Muscle of leg (tissue), 11 donors: ENCODE measurements around the gene CNST. TPM values are rescaled to one million over a fixed set of nuclear protein-coding genes. Genes with fewer than 3 reads are reported as not detected.
"Not testable (repeated sequence)": the region's sequence is repeated elsewhere in the genome, so short reads cannot be mapped to it uniquely, and the experiment has no call there.

Experiments
- DNase-seq: peaks from one replicate; pipeline ENCODE4 v3.0.0; 2013
- H3K27ac ChIP-seq: one replicate; pipeline ENCODE4 v1.5.1; 2013; ENCODE audit warnings: mild to moderate bottlenecking, low read length, control low read depth
- H3K27me3 ChIP-seq: one replicate; pipeline ENCODE4 v1.6.1; 2013; ENCODE audit warnings: low read length; ENCODE audit not compliant: control insufficient read depth, insufficient read depth
- H3K36me3 ChIP-seq: one replicate; pipeline ENCODE4 v1.6.1; 2013; ENCODE audit warnings: low read length; ENCODE audit not compliant: control insufficient read depth, insufficient read depth
- H3K4me1 ChIP-seq: one replicate; pipeline ENCODE4 v1.6.1; 2013; ENCODE audit warnings: low read length; ENCODE audit not compliant: control insufficient read depth, insufficient read depth
- H3K4me3 ChIP-seq: one replicate; pipeline ENCODE4 v1.5.1; 2013; ENCODE audit warnings: low read length, control low read depth
- H3K9me3 ChIP-seq: replicated peaks from 2 replicates; pipeline ENCODE4 v1.6.1; 2013; ENCODE audit warnings: low read depth, low read length; ENCODE audit not compliant: control insufficient read depth
- WGBS: methylation state at CpG from one replicate; pipeline ENCODE4 v1.1.5; 2013; ENCODE audit warnings: missing lambda C conversion rate; ENCODE audit not compliant: insufficient coverage; 5-methylcytosine and 5-hydroxymethylcytosine counted together
- polyA plus RNA-seq, 8 donors: library from polyadenylated mRNA; unstranded; fragments of 120-200 nt; gene quantifications; one replicate each; pipeline versions ENCODE4 v1.2.1 to v1.2.3, GENCODE V29; 2013; ENCODE audit warnings: inconsistent platforms in 1 of 8, low replicate concordance in 1 of 8; ENCODE audit not compliant: insufficient read length in 8 of 8, insufficient read depth in 1 of 8
- total RNA-seq: library from RNA; stranded (reverse); fragments of 120-200 nt; gene quantifications from one replicate; pipeline ENCODE4 v1.2.4, GENCODE V29; 2013

The CNST gene
- total and polyA plus RNA-seq, 9 donors: 10.5 to 15.3 (median 13.0) TPM

- Histone ChIP-seq H3K27ac (no peak overlapping the region), H3K36me3 (peaks cover 9% of the 10 kb centered on the region), H3K27me3 (no peaks in the 10 kb centered on the region), H3K4me3 (no peak overlapping the region), H3K4me1 (peaks cover 5% of the 10 kb centered on the region), H3K9me3 (peaks cover 4% of the 10 kb centered on the region)
- peak; percentile 70 for DNase-seq
These were observed 26.4 kb downstream of the CNST start for GRCh38 chr1:246592695-246593094.

GRCh38 chr1:246595146-246595545 lies 28.9 kb downstream of the CNST start:
- peak; percentile 10 for DNase-seq
- Histone ChIP-seq H3K27ac (no peak overlapping the region), H3K27me3 (no peaks in the 10 kb centered on the region), H3K4me3 (no peak overlapping the region), H3K9me3 (peaks cover 2% of the 10 kb centered on the region), H3K4me1 (peaks cover 5% of the 10 kb centered on the region), H3K36me3 (peaks cover 9% of the 10 kb centered on the region)
- WGBS: 75% methylated on average over 3 of the region's 3 CpGs

- DNase-seq: peak; percentile 85
- Histone ChIP-seq H3K4me1 (peaks cover 5% of the 10 kb centered on the region), H3K4me3 (no peak overlapping the region), H3K27ac (peak overlapping the region; percentile 45), H3K9me3 (no peaks in the 10 kb centered on the region), H3K36me3 (peaks cover 7% of the 10 kb centered on the region), H3K27me3 (no peaks in the 10 kb centered on the region)
- WGBS: no CpG with 5 or more reads among the region's 5 CpGs
These were observed 31.1 kb downstream of the CNST start for GRCh38 chr1:246597340-246597739.

DNA sequence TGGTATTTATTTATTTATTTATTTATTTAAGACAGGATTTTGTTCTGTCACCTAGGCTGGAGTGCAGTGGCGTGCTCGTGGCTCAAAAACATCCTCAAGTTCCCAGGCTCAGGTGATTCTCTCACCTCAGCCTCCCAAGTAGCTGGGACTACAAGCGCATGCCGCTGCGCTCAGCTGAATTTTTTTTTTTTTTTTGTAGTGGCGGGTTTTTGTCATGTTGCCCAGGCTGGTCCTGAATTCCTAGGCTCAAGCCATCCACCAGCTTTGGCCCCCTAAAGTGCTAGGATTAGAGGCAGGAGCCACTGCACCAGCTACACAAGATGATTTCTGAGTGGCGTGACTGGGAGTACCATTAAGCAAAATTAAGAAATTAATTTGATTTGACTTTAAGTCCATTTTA lies 31.7 kb downstream of the CNST start:
- Histone ChIP-seq H3K4me1 (peaks cover 5% of the 10 kb centered on the region), H3K27me3 (no peaks in the 10 kb centered on the region), H3K36me3 (peaks cover 7% of the 10 kb centered on the region), H3K27ac (peak overlapping the region; percentile 45), H3K9me3 (no peaks in the 10 kb centered on the region), H3K4me3 (no peak overlapping the region)
- no CpG with 5 or more reads among the region's 7 CpGs for WGBS
- no peak for DNase-seq

- peaks cover 5% of the 10 kb centered on the region for H3K4me1 ChIP-seq
- H3K9me3 ChIP-seq: peaks cover 2% of the 10 kb centered on the region
- no peak for DNase-seq
- WGBS: 43% methylated on average over 2 of the region's 4 CpGs
- H3K36me3 ChIP-seq: peaks cover 4% of the 10 kb centered on the region
- H3K4me3 ChIP-seq: no peak overlapping the region
- no peak overlapping the region for H3K27ac ChIP-seq
- H3K27me3 ChIP-seq: no peaks in the 10 kb centered on the region
These were observed 33.1 kb downstream of the CNST start for GRCh38 chr1:246599315-246599714.

DNA sequence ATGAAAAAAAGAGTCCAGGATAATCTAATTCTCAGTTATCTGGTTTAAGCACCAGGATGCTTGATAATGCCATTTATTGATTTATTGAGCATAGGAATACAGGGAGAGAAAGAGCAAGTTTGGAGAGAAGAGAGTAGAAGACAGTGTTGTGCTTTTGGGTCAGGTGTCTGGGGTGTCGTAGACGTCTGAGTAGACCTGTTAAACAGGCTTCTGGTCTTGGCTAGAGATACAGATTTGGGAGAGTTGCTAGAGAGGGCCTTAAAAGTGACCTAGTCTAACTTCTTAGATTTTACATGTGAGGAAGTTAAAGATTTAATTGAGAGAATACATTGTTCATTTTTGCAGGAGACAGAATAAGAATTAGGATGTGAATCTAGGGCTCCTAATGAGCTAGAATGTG lies 34.3 kb downstream of the CNST start:
- Histone ChIP-seq H3K4me1 (peaks cover 5% of the 10 kb centered on the region), H3K27me3 (no peaks in the 10 kb centered on the region), H3K27ac (no peak overlapping the region), H3K4me3 (no peak overlapping the region), H3K36me3 (no peaks in the 10 kb centered on the region), H3K9me3 (peaks cover 2% of the 10 kb centered on the region)
- DNase-seq: no peak
- 83% methylated on average over 2 of the region's 2 CpGs for WGBS

- no peaks in the 10 kb centered on the region for H3K27me3 ChIP-seq
- DNase-seq: no peak
- H3K4me1 ChIP-seq: peaks cover 4% of the 10 kb centered on the region
- WGBS: 100% methylated on average over 2 of the region's 3 CpGs
- no peak overlapping the region for H3K4me3 ChIP-seq
- no peaks in the 10 kb centered on the region for H3K36me3 ChIP-seq
- H3K9me3 ChIP-seq: peaks cover 2% of the 10 kb centered on the region
- H3K27ac ChIP-seq: no peak overlapping the region
These were observed 35.9 kb downstream of the CNST start for GRCh38 chr1:246602194-246602593.

- 96% methylated on average over 18 of the region's 19 CpGs for WGBS
- not testable (repeated sequence) for H3K4me3 ChIP-seq, H3K27ac ChIP-seq, H3K4me1 ChIP-seq, H3K27me3 ChIP-seq, DNase-seq, H3K36me3 ChIP-seq, H3K9me3 ChIP-seq
These were observed 39.0 kb downstream of the CNST start for GRCh38 chr1:246605231-246605630.

DNA sequence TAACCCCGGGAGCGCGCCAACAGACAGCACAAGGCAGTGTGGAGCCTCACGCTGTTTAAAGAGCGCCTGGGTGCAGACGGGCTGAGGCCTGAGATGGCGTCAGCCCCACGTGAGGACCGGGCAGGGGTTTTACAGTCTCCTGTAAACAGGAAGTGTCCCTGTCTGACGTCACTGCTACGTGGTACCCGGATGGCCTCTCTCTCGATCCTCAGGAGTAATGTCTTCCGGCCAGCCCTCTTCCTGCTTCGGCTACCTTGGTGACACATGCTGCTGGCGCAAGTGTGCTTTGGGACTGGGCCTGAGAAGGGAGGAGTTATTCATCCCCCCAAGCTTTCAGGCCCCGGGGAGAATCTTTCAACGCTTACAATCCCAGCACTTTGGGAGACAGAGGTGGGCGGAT lies 41.2 kb downstream of the CNST start:
- 94% methylated on average over 12 of the region's 19 CpGs for WGBS
- Histone ChIP-seq H3K27ac (no peak overlapping the region), H3K4me1 (peaks cover 5% of the 10 kb centered on the region)

DNA sequence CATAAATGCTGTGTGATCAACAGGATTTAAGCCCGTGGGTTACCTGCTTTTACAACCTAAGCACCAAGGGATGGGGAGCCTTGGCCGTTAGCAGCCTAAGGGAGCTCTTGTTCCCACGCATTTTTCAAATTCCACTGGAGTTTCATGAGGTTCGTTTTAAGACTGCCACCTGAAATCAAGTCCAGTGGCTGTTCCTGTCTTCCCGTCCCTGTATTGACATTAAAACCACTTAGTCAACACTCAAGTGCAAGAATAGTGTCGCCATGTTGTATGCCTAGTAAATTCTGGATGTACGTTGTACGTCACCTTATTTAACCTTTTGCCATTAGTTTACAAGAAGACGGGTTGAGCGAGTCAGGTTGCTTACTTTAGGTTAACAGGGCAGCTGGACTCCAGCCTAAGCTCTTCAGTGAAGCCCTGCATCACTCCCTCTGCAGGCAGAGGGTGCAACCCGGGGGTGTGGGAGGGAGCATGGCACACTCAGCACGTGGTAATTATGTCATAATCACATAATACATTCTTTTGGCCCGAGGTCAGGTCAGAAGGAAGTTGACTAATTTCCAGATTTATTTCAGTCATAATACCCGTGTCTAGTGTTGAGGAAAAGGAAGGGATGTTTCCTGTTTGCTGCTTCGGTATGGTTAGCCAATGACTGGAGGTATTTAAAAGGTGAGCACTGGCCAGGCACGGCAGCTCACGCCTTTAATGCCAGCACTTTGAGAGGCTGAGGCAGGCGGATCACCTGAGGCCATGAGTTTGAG lies 42.5 kb downstream of the CNST start:
- Histone ChIP-seq H3K4me1 (peaks cover 5% of the 10 kb centered on the region), H3K9me3 (peaks cover 5% of the 10 kb centered on the region), H3K27me3 (no peaks in the 10 kb centered on the region), H3K27ac (peak overlapping the region; percentile 78), H3K36me3 (no peaks in the 10 kb centered on the region), H3K4me3 (no peak overlapping the region)
- peak; percentile 62 for DNase-seq
- WGBS: 67% methylated on average over 10 of the region's 18 CpGs

More for the DNA sequence above, 41.2 kb downstream of the CNST start:
- Histone ChIP-seq H3K36me3 (no peaks in the 10 kb centered on the region), H3K4me3 (no peak overlapping the region), H3K9me3 (peaks cover 5% of the 10 kb centered on the region), H3K27me3 (no peaks in the 10 kb centered on the region)
- DNase-seq: peak; percentile 11

- Histone ChIP-seq H3K4me1 (peaks cover 5% of the 10 kb centered on the region), H3K9me3 (peaks cover 3% of the 10 kb centered on the region), H3K36me3 (no peaks in the 10 kb centered on the region), H3K27me3 (no peaks in the 10 kb centered on the region), H3K27ac (peak overlapping the region; percentile 55), H3K4me3 (no peak overlapping the region)
- no CpG with 5 or more reads among the region's 4 CpGs for WGBS
- no peak for DNase-seq
These were observed 43.4 kb downstream of the CNST start for GRCh38 chr1:246609632-246610031.
